Limb (tissue), 2 donors: ENCODE measurements around the gene DDX28.
"Not testable (repeated sequence)": the region's sequence is repeated elsewhere in the genome, so short reads cannot be mapped to it uniquely, and the experiment has no call there.

Experiments
- DNase-seq, 2 donors: peaks; one replicate each; pipeline ENCODE4 v3.0.0-alpha.2; 2016; ENCODE audit errors: extremely low spot score in 2 of 2

The DDX28 gene

DNA sequence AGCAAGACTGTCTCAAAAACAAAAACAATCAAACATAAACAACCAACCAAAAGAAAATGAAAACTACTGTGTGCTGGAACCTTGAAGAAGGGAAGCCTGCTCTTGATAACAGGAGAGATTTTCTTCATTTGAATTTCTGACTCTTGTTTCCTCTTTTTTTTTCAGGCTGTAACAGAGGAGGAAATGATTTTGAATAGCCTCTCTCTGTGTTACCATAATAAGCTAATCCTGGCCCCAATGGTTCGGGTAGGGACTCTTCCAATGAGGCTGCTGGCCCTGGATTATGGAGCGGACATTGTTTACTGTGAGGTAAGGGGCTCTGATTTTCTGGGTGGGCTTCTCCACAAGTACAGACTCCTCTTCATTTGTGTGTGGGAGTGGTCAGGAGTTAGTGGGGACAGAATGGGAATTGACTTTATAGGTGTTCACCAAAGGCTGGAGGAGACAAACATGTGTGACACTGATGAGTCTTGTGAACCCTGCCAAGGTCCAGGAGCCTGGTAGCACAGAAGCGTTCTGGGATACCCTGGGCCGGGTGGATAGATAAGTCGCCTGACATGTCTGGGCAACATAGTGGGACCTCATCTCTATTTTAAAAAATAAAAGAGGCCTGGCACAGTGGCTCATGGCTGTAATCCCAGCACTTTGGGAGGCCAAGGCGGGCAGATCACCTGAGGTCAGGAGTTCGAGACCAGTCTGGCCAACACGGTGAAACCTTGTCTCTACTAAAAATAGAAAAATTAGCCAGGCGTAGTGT lies 15.0 kb upstream of the DDX28 start:
- DNase-seq = no peak

DNA sequence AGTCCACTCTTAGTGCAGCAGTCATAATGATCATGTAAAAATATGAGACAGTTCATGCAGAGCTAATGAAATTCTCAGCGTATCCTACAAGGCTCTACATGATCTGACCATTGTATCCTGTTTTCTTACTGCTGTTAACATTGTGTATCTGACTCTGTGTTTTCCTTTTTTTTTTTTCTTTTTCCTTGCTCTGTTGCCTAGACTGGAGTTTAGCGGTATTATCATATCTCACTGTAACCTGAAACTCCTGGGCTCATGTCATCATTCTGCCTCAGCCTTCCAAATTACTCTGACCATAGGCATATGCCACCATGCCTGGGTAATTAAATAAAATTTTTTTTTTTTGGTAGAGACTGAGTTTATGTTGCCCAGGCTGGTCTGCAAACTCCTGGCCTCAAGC lies 12.2 kb upstream of the DDX28 start:
- no peak for DNase-seq

DNA sequence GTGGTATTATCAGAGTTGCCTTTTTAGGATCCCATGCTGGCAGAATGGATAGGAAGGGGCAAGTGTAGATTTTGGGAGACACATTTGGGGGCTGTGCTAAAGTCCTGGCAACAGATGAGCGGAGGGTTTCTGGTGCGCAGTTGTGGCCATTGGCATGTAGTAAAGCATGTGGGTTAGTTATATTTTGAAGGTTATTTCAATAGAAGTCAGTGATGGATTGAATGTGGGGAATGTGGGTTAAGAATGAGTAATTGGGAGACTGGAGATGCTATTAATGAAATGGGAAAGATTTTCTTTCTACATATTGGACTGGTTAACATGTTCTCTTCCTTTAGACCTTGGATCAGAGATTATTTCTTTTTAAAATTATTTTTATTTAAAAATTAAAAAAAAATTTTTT lies 10.1 kb upstream of the DDX28 start:
- no peak for DNase-seq

DNA sequence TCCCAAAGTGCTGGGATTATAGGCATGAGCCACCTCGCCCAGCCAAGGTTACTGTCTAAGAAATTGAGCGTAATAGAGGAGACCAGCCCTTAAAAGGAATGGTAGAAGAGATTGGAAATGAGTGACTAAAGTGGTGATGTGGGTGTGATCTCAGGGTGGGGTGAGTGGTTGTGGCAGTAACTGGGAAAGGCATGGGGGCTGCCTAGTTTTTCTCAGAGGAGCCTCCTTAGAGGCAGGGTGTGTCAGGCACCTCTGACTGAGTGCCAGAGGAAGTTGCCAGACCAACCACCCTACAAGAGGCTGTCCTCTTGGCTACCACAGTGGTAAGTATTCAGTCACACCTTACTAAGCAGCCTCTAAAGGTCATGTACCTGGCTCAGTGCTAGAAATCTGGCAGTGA lies 8.9 kb upstream of the DDX28 start:
- DNase-seq = no peak

DNA sequence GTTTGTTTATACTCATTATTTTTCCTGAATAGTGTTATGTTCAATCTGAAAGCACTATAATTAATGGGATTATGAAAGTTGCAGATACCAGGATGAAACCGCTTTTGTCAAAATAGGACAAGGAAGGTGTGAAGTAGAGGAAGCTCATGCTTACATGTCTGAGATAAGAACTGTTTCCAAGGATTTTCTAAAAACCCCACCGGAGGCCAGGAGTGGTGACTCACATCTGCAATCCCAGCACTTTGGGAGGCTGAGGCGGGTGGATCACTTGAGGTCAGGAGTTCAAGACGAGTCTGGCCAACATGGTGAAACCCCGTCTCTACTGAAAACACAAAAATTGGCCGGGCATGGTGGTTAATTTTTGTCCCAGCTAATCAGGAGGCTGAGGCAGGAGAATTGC lies 7.1 kb upstream of the DDX28 start:
- not testable (repeated sequence) for DNase-seq

DNA sequence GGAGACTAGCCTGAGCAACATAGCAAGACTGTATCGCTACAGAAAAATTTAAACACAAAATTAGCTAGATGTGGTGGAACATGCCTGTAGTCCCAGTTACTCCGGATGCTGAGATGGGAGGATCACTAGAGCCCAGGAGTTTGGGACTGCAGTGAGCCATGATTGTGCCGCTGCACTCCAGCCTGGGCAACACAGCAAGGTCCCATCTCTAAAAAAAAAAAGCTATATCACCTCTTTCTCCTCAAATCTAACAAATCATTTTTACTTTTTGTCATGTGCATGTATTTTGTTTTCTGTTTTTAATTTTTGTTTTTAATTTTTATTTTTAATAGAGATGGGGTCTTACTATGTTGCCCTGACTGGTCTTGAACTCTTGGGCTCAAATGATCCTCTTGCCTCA lies 6.0 kb upstream of the DDX28 start:
- DNase-seq = no peak

DNA sequence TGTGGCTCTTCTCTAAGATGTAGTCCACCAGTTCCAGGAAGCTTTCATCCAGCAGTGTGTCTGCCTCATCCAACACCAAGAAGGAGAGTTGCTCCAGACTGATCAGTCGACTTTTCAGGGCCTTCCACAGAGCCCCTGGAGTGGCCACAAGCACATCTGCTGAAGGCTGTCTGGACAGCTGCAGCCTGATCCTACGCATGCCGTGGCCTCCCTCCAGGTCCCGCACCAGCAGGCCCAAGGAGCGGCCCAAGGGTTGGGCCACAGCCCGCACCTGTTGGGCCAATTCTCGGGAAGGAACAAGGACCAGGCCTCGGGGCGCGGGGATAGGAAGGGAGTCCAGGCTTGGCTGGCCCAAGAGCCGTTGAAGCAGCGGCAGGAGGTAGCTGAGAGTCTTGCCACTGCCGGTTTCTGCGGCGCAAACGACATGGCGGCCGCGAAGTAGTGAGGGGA lies 729 bp downstream of the DDX28 start:
- peak in 1 of 2 donors; percentile 35 for DNase-seq

DNA sequence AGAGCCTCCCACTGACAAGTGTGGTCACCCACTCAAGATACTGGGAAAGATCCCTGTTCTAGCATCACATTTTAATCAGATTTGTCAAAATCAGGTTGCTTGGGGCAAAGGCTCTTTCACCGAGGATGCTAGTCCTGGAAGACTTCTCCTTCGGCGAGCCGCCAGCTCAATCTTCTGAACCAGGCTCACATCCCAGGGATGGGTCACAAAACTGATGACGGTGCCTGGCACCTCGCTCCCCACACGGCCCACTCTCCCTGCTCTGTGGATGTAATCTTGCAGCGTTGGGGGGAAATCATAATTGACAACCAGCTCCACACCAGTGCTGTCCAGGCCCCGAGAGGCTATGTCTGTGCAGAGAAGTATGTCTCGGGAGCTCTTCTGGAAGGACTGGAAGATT lies 1.5 kb downstream of the DDX28 start:
- DNase-seq = no peak

DNA sequence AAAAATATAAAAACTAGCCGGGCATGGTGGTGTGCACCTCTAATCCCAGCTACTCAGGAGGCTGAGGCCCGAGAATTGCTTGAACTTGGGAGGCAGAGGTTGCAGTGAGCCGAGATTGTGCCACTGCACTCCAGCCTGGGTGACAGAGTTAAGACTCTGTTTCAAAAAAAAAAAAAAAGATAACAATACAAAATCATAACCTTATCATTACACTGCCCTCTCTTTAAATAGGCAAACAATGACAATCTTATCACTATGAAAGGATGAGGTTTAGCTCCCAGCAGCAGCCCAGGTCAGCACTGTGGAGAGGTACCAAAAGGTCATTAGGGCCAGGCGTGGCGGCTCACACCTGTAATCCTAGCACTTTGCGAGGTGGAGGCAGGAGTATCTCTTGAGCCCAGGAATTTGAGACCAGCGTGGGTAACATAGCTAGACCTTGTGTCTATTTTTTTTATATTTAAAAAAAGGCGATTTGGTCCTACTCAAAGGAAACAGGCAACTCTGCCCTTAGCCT lies 3.8 kb downstream of the DDX28 start:
- DNase-seq = no peak

DNA sequence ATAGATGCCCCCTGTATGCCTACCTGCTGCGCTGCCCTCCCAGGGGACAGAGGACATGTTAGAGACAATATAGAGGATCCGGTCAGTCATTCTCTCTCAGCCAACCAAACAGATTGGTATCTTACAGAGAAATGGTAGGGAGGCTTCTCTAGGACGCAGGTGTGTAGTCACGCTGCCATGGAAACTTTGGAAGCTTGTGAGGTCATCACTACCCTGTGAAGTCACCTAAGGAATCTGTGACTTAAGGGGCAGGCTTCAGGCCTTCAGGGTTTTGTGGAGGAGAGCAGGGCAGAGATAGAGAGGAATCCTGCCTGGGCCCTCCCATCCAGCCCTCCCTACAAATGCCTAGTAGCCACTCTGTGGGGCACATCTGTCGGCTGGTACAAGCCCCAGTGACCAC lies 7.4 kb downstream of the DDX28 start, which contains the start of gene DPEP2NB:
Gene DPEP2NB (minus strand): TSS at position 231 of the 400 bp plus-strand sequence. CDS start 141 bp downstream, at position 90.
- DNase-seq = no peak

DNA sequence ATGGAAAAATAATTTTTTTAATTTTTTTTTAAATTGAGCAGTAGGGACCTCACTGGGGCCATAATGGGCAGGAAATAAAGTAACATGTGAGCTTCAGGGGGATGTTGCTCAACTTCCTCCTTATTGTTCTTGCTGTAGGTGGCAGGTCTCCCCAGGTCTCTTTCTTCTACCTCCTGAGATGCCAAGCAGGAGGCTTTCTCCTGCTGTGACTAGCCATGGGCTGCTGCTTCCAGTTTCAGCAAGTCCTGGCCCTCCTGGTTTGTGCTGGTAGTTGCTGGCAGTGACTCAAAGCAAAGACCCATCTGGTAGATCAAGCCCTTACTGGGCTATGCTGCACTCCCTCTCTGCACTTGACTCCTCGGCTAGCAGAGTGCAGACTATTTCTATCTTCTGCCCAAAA lies 9.6 kb downstream of the DDX28 start:
- DNase-seq = no peak

DNA sequence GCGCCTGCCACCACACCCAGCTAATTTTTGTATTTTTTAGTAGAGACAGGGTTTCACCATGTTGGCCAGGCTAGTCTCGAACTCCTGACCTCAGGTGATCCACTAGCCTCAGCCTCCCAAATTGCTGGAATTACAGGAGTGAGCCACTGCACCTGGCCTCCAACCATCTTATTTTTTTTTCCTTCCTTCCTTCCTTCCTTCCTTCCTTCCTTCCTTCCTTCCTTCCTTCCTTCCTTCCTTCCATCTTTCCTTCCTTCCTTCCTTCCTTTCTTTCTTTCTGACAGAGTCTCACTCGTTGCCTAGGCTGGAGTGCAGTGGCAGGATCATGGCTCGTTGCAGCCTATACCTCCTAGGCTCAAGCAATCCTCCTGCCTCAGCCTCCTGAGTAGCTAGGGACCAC lies 13.2 kb downstream of the DDX28 start:
- DNase-seq = not testable (repeated sequence)

DNA sequence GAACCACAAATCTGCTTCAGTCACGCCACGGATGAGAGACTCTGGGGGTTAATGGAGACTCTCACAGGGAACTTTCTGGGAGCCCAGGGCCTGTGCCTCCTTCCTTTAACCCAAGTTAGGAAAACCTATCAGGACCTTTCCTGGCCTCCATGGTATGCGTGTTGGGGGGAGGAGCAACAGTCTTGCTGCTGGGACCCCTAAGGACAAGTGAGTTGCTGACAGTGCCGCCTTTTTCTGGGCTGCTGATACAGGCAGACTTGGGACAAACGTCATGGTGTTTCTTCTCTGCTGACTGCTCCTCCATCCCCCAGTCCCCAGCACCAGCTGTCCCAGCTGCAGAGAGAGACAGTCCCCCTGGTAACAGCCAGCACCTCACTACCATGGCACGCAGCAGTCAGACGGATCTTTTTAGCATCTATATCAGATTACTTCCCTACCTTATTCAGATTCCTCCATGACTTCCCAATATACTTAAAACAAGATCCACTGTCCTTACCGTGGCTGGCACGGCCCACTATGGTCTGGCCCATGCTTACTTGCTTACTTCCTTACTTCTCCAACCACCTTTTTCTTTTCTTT lies 13.8 kb downstream of the DDX28 start:
- no peak for DNase-seq

DNA sequence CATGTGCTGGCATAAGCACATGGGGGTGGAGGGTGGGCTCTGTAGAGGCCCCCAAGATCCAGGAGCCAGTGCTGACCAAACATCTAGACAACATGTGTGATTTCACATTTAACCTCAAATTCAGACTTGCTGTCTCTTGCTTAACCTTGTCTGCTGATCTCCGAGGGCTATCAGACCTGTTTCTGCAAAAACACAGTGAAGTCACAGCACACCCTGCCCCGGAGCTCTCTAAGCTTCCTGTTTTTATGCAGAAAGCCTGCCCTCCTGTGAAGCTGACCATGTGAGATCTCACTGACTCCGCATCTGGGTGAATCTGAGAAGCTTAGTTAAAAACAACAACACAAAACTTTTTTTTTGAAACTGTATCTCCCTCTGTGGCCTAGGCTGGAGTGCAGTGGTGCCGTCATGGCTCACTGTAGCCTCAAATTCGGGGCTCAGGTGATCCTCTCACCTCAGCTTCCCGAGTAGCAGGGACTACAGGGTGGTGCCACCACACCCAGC lies 17.2 kb downstream of the DDX28 start:
- no peak for DNase-seq

DNA sequence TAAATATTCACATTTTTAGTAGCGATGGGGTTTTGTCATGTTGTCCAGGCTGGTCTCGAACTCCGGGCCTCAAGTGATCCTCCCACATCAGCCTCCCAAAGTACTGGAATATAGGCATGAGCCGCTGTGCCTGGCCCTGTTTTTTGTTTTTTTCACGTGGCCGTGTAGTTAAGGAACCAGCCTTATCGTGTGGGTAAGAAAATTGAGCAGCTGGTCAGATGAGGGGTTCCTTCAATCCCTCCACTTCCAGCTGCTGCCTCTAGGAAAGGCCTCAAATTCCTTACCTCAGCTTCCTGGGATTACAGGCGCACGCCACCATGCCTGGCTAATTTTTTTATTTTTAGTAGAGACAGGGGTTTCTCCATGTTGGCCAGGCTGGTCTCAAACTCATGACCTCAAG lies 17.8 kb downstream of the DDX28 start:
- DNase-seq = no peak

DNA sequence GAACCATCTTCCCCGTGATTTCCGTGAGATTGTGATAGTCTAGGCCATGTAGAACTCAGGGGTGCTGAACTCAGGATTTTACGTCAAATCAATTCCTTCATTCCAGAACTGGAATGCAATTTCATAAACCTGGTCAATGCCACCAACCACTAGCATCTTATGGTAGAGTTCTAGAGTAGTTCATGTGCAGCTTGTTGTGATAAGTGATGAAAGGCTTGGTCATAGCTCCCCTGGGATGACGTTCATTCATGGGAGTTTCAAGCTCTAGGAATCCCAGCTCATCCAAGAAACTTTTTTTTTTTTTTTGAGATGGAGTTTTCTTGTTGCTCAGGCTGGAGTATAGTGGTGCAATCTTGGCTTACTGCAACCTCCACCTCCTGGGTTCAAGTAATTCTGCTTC lies 20.0 kb downstream of the DDX28 start:
- no peak for DNase-seq

DNA sequence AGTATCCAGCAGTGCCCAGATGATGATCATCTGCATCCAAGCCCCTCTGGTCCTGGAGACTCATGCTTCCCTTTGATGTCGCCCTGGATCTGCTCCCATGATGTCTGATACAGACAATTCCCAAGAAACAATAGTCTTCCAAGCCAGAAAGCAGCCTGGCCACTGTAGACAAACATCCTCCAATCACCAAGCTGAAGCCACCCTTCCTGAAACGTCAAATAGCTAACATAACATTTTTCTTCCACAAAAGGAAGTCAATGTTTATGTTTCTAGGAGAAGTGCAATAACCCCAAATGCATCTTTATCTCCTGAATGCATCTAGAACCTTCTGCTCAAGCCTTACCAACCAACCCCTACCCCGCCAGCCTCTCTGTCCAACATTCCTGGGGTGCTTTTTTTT lies 22.6 kb downstream of the DDX28 start:
- DNase-seq = no peak

DNA sequence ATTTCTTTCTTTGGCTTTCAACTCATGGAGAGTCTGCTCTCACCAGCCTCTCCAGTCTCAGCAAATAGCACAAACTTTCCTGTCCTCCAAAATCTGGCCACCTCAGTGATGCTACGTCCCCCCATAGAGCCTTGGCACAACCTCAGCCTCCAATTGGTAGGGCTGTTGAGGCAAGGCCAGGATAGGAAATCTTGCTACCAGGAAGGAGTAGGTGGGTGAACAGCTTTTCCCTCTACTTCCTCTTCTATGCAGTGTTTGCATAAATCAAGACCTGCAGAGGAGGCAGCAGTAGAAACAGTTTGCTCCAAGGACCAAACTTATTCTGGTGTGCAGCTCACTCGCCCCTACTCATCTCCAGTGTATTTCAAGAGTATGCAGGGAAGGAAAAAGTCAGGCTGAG lies 23.0 kb downstream of the DDX28 start:
- no peak for DNase-seq

DNA sequence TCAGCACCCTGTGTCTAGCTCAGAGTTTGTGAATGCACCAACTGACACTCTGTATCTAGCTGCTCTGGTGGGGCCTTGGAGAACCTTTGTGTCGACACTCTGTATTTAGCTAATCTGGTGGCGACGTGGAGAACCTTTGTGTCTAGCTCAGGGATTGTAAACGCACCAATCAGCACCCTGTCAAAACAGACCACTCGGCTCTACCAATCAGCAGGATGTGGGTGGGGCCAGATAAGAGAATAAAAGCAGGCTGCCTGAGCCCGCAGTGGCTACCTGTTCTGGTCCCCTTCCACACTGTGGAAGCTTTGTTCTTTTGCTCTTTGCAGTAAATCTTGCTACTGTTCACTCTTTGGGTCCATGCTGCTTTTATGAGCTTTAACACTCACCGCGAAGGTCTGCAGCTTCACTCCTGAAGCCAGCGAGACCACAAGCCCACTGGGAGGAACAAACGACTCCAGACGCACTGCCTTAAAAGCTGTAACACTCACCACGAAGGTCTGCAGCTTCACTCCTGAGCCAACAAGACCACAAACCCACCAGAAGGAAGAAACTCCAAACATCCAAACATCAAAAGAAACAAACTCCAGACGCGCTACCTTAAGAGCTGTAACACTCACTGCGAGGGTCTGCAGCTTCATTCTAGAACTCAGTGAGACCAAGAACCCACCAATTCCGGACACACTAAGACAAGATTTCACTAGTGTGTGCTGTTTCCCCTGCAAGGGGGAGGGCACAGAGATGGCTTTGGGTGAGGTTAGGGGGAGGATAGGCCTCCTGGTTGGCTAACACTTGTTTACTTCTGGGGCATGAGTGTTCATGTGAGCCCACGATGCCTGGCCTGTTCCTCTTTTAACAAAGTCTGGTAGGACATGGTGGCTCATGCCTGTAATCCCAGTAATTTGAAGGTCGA lies 24.0 kb downstream of the DDX28 start, which contains the start of gene DPEP2:
Gene DPEP2 (minus strand): TSS at position 706 of the 910 bp plus-strand sequence. CDS start 6,272 bp downstream, outside the sequence.
- DNase-seq = not testable (repeated sequence)

DNA sequence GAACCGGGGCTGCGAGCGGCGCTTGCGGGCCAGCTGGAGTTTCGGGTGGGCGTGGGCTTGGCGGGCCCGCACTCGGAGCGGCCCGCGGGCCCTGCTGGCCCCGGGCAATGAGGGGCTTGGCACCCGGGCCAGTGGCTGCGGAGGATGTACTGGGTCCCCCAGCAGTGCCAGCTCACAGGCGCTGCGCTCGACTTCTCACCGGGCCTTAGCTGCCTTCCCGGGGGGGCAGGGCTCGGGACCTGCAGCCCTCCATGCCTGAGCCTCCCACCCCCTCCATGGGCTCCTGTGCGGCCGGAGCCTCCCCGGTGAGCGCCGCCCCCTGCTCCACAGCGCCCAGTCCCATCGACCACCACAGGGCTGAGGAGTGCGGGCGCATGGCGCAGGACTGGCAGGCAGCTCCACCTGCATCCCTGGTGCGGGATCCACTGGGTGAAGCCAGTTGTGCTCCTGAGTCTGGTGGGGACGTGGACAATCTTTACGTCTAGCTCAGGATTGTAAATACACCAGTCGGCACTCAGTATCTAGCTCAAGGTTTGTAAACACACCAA lies 24.7 kb downstream of the DDX28 start:
- not testable (repeated sequence) for DNase-seq

DNA sequence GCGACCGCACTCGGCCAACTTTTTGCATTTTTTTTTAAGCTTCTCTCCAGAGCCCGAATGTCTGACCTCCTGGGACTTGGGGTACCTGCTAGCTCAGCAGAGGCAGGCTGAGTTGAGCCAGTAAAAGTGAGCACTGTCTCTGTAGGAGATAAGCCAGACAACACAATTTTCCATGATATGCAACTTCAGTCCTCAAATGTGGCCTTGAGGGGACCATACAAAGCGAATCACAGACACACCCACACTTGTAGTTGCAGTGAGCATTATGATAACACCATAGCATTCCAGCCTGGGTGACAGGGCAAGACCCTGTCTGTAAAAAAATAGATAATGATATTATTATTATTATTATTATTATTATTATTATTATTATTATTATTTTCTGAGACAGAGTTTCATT lies 26.4 kb downstream of the DDX28 start:
- DNase-seq = no peak
